Dendritic cell treated with granulocyte-macrophage colony-stimulating factor and Interleukin-4, amounts not matched to agents 40 ng/mL and 50 ng/mL, for 4 days (primary cell): Measurements from ENCODE around the gene SFXN3.
"Not testable (repeated sequence)": the region's sequence is repeated elsewhere in the genome, so short reads cannot be mapped to it uniquely, and the experiment has no call there.

ENCODE experiments used
- H3K27ac Mint-ChIP-seq: one replicate; pipeline ENCODE4 v1.8.0; 2022; ENCODE audit warnings: mild to moderate bottlenecking, mixed read lengths
- H3K27me3 Mint-ChIP-seq: one replicate; pipeline ENCODE4 v1.8.0; 2022; ENCODE audit warnings: mild to moderate bottlenecking, mixed read lengths
- H3K36me3 Mint-ChIP-seq: one replicate; pipeline ENCODE4 v1.8.0; 2022; ENCODE audit warnings: low read depth, mixed read lengths
- H3K4me1 Mint-ChIP-seq: one replicate; pipeline ENCODE4 v1.8.0; 2022; ENCODE audit warnings: low read depth, mixed read lengths
- H3K4me3 Mint-ChIP-seq: one replicate; pipeline ENCODE4 v1.8.0; 2022; ENCODE audit warnings: mild to moderate bottlenecking, moderate library complexity, mixed read lengths
- H3K9me3 Mint-ChIP-seq: one replicate; pipeline ENCODE4 v1.8.0; 2022; ENCODE audit warnings: mixed read lengths
- intact Hi-C: fragments of 100-400 bp; cut with micrococcal nuclease; formaldehyde crosslinking; loops from one replicate; pipeline ENCODE4 v1.15.0; 2022

SFXN3 gene

DNA sequence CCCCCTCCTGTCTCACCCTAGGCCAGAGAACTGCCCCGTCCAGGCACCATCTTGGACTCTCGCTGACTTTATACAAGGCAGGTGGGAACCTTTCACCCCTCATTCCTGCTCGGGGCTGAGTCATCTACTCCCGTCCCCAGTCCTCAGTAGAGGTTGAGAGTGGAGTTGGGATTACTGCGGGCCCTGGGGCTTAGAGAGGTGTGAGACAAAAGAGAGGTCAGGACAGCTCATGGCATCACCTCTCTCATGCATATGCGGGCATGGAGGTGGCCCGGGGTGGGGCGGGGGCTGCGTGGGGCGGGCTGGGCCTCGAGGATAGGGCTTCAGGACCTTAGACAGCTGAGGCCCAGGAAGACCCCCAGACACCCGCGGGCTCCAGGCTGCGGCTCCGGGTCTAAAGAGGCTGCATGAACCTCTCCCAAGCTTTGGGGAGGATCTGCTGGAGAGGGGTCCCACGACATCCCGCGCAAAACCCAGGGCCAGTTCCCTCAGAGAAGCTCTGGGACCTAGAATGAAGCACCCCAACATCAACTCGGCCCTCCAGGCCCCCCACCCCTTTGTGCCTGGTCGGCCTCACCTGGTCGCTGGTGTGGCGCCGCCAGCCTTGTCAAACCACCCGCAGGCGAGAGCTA, 422 bp upstream of the SFXN3 start:
- H3K27ac Mint-ChIP-seq, result peak overlapping the region; percentile 98
- H3K36me3 Mint-ChIP-seq, result peaks cover 42% of the 10 kb centered on the region
- intact Hi-C loops, result loop anchor here (5.0 kb wide), 2 partner anchors 33 to 42 kb away; partner anchors contain the start of gene LZTS2

DNA sequence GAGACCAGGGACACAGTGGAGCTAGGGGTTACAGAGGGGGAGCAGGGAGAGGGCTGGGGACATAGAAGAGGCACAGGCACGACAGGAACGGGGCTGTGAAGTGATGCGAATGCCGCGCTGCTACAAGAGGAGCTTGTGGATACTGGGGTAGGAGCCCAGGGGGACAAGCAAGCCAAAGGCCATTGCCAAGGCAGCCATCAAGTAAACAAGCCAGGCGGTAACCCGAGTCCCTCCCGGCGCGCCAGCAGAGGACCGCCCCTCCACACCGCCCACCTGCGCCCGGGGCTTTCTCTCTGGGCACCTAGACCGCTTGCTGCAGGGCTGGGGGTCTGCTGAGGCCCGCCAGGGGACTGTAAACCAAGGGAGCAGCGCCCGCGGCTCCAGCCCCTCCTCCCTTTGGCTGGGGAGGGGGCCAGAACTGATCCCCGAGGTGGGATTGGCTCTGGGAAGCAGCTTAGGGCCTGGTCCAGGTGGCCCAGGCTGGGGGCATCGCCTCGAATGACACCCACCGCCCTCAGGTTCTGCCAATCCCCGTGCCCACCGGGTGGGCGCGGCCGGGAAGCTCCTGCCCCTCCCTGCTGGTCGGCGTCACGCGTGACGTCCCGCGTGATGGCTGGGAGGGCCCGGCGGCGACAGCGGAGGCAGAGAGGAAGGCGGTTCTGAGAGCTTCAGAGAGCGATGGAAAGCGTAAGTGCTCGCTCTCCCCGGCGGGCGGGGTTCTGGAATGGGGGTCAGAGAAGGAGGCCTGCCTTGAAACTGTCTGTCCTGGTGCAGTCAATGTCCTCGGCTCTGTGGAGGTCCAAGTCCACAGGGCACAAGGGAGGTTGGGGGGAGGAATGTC, 982 bp downstream of the SFXN3 start:
- H3K27me3 Mint-ChIP-seq, result peaks cover 6% of the 10 kb centered on the region
- no peaks in the 10 kb centered on the region for H3K9me3 Mint-ChIP-seq
- peak overlapping the region; percentile 93 for H3K4me3 Mint-ChIP-seq
- H3K36me3 Mint-ChIP-seq, result peaks cover 56% of the 10 kb centered on the region
- peaks cover 61% of the 10 kb centered on the region for H3K4me1 Mint-ChIP-seq
- intact Hi-C loops, result loop anchor here (1.0 to 5.0 kb wide), 3 partner anchors 10 to 40 kb away; partner anchors contain the start of gene LZTS2
- H3K27ac Mint-ChIP-seq, result peak overlapping the region; percentile 98

More for the DNA sequence above, 422 bp upstream of the SFXN3 start:
- H3K27me3 Mint-ChIP-seq, result peaks cover 6% of the 10 kb centered on the region
- H3K4me3 Mint-ChIP-seq, result peak overlapping the region; percentile 93
- H3K9me3 Mint-ChIP-seq, result no peaks in the 10 kb centered on the region
- H3K4me1 Mint-ChIP-seq, result peaks cover 61% of the 10 kb centered on the region

DNA sequence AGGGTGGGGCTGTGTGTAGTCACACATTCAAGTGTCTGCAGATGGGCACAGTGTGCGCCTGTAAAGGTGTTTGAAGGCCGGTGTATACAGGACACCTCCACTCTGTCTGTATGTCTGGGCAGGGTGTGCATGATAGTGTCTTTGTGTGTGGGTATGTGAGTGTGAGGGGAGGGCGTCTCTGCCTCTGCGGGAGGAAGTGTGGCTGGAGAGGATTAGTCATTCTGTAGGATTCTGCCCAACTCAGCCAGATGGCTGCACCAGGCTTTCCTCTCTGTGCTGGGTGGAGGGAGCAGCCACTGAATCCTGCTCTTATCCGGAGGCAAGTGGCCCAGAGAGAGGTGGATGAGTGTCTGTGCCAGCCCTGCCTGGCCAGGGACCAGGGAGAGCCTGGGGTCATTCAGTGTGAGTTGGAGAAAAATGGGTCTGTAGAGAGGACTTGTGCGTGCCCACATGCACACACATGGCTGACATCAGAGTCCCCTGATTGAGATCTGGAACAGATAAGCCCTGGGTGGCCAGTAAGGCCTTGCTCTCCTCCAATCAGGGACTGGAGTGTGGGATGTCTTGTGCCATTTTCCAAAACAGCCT, 1.7 kb downstream of the SFXN3 start:
- peak overlapping the region; percentile 98 for H3K27ac Mint-ChIP-seq
- H3K4me1 Mint-ChIP-seq, result peaks cover 55% of the 10 kb centered on the region
- no peaks in the 10 kb centered on the region for H3K9me3 Mint-ChIP-seq
- intact Hi-C loops, result loop anchor here (1.0 to 5.0 kb wide), 3 partner anchors 10 to 40 kb away; partner anchors contain the start of gene LZTS2
- peaks cover 63% of the 10 kb centered on the region for H3K36me3 Mint-ChIP-seq
- H3K27me3 Mint-ChIP-seq, result peaks cover 6% of the 10 kb centered on the region
- peak overlapping the region; percentile 93 for H3K4me3 Mint-ChIP-seq

DNA sequence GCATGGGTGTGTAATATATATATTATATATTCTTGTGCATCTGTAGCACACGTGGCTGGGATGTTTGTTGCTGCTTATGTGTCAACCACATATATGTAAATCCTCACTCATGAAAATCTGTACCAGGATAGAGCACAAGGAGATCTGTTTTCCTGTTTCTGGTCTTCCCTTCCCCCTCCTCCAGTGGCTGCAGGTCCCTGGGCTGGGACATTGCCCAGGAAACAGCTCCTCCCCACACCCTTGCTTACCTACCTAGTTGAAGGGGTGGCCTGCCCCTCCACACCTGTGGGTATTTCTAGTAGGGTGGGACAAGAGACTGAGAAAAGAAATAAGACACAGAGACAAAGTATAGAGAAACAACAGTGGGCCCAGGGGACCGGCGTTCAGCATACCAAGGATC, 2.2 kb downstream of the SFXN3 start:
- H3K27ac Mint-ChIP-seq, result peak overlapping the region; percentile 98
- intact Hi-C loops, result loop anchor here (5.0 kb wide), 2 partner anchors 36 to 39 kb away; partner anchors contain the start of gene LZTS2
- H3K9me3 Mint-ChIP-seq, result no peaks in the 10 kb centered on the region

DNA sequence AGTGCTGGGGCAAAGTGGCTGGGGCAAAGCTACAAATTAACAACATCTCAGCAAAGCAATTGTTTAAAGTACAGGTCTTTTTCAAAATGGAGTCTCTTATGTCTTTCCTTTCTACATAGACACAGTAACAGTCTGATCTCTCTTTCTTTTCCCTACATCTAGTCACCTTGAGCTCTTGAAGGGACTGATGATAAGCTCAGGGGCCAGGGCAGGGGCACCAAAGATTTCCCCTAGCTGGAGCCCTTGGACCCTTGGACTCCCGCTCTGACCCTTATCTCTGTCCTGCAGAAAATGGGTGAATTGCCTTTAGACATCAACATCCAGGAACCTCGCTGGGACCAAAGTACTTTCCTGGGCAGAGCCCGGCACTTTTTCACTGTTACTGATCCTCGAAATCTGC, 3.4 kb downstream of the SFXN3 start:
- peaks cover 80% of the 10 kb centered on the region for H3K36me3 Mint-ChIP-seq
- peaks cover 46% of the 10 kb centered on the region for H3K4me1 Mint-ChIP-seq
- not testable (repeated sequence) for H3K27me3 Mint-ChIP-seq, H3K27ac Mint-ChIP-seq, H3K9me3 Mint-ChIP-seq, H3K4me3 Mint-ChIP-seq
- intact Hi-C loops, result loop anchor here (5.0 kb wide), 2 partner anchors 37 to 38 kb away; partner anchors contain the start of gene LZTS2

More for the DNA sequence above, 2.2 kb downstream of the SFXN3 start:
- Mint-ChIP-seq H3K27me3 (peaks cover 6% of the 10 kb centered on the region), H3K4me1 (peaks cover 55% of the 10 kb centered on the region), H3K36me3 (peaks cover 69% of the 10 kb centered on the region), H3K4me3 (peak overlapping the region; percentile 93)

DNA sequence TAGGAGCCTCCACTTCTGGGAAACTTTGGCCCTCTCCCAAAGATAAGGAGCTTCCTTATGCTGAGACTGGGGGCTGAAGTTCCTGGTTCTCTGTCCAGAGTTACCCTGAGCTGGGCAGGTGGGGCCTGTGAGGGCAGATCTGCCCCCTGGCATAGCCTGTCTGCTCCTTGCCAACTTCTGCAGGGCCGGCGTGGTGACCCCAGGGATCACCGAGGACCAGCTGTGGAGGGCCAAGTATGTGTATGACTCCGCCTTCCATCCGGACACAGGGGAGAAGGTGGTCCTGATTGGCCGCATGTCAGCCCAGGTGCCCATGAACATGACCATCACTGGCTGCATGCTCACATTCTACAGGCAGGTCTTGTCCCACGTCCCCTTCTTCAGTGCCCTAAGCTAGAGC, 4.3 kb downstream of the SFXN3 start:
- H3K27ac Mint-ChIP-seq, result no peak overlapping the region
- H3K9me3 Mint-ChIP-seq, result no peaks in the 10 kb centered on the region
- H3K4me3 Mint-ChIP-seq, result no peak overlapping the region
- intact Hi-C loops, result no loop called here
- H3K4me1 Mint-ChIP-seq, result peaks cover 39% of the 10 kb centered on the region
- peaks cover 89% of the 10 kb centered on the region for H3K36me3 Mint-ChIP-seq
- H3K27me3 Mint-ChIP-seq, result peaks cover 2% of the 10 kb centered on the region

DNA sequence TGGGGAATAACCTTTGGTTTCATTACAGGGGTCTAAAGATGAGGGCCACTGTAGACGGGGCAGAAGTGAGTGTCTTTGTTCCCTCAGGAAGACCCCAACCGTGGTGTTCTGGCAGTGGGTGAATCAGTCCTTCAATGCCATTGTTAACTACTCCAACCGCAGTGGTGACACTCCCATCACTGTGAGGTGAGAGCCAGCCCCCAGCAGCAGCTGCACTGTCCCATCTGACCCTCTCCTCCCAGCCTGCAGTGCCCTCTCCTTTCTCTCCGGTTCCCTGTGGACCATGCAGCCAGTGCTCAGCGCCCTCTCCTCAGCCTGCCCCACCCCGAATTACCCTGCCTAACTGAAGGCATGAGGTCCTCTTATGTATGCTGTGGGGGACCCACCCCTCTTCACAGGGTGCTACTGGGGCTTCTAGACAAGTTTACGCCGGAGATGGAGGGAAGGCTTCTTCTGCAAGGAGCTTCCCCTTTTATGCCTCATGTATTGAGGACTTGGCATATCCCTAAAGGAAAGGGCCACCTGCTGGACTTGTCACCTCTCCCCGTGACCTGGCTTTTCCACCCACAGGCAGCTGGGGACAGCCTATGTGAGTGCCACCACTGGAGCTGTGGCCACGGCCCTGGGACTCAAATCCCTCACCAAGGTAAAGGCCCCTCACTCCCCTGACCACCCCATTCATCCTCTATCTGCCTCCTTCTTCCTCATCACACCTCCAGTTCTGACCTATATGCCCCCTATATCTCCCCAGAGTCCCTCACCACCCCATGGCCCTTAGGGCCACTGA, 5.1 kb downstream of the SFXN3 start:
- Mint-ChIP-seq H3K4me3 (no peak overlapping the region), H3K27ac (no peak overlapping the region), H3K27me3 (no peaks in the 10 kb centered on the region), H3K9me3 (no peaks in the 10 kb centered on the region), H3K36me3 (peaks cover 96% of the 10 kb centered on the region), H3K4me1 (peaks cover 35% of the 10 kb centered on the region)
- intact Hi-C loops, result no loop called here

DNA sequence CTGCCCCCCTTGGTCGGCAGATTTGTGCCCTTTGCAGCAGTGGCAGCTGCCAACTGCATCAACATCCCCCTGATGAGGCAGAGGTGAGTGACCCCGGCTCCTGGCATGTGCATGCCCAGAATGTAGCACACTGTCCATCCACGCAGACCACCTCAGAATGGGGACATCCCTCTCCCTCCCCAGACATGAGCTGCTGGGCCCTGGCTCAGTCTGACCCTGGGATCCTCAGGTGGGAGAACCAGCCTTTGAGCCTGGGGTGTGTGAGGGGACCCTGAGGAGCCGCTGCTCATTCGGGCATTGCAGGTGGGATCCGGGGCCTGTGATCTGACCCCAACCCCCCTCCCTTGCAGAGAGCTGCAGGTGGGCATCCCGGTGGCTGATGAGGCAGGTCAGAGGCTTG, 5.7 kb downstream of the SFXN3 start:
- Mint-ChIP-seq H3K27ac (no peak overlapping the region), H3K4me3 (no peak overlapping the region), H3K4me1 (peaks cover 40% of the 10 kb centered on the region), H3K9me3 (no peaks in the 10 kb centered on the region), H3K27me3 (no peaks in the 10 kb centered on the region), H3K36me3 (peaks cover 89% of the 10 kb centered on the region)
- intact Hi-C loops, result no loop called here

DNA sequence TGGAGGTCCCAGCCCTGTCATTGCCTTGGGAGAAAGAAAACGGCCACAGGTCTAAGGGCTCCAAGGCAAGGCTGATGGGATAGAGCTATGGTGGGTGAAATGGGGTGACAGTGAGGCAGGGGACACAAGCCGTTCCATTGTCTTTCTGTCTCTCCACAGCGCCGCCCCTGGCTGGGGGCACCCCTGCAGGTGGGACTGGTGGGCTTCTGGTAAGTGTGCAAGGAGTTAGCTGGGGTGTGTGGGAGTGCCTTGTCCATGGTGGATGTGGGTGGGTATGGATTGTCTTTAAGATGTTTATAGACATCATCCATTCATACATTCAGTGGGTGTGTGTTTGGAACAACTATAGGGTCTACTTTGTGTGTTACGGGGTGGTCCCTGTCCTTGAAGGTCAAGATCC, 7.5 kb downstream of the SFXN3 start:
- H3K4me3 Mint-ChIP-seq, result no peak overlapping the region
- no peaks in the 10 kb centered on the region for H3K27me3 Mint-ChIP-seq
- peaks cover 81% of the 10 kb centered on the region for H3K36me3 Mint-ChIP-seq
- H3K9me3 Mint-ChIP-seq, result no peaks in the 10 kb centered on the region
- H3K4me1 Mint-ChIP-seq, result peaks cover 53% of the 10 kb centered on the region
- H3K27ac Mint-ChIP-seq, result no peak overlapping the region
- intact Hi-C loops, result no loop called here

DNA sequence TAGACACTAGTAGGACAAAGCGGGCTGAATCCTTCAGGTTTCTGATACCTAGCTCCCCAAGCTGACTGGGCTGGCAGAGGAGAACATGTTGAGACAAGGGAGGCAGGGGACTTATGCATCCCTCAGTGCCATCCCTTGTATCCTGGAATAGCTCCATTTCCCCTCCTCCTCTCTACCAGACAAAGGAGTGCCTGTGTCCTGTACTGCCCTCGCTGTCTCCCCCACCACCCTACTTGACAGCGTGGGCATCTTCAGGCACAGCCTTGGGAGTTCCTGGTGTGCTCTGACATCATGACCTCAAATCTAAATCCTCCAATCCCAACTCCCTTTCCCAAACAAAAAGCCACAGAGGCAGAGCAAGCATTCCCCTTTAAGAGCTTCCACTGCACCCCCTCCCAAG, 9.0 kb downstream of the SFXN3 start:
- Mint-ChIP-seq H3K27ac (no peak overlapping the region), H3K4me1 (peaks cover 42% of the 10 kb centered on the region), H3K36me3 (peaks cover 69% of the 10 kb centered on the region), H3K4me3 (no peak overlapping the region), H3K9me3 (no peaks in the 10 kb centered on the region), H3K27me3 (peaks cover 2% of the 10 kb centered on the region)
- intact Hi-C loops, result loop anchor here (2.0 kb wide), 1 partner anchor 27 kb away; no protein-coding TSS in a partner anchor

DNA sequence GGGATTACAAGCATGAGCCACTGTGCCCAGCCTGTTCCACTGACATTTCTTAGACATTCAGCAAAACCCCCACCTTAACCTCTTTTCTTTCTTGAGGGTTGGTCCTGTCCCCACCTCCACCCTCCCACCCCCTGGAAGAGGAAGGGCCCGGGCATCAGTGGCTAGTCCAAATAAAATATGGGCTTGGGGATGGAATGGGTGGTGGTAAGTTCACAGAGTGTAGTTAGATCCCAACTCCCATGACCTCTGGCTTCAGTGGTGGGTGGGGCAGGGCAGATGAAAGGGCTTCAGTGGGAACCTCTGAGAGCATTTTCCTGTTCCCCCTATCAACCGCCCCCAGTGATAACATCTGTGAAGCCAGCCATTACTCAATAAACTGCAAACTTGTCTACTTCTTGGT, 9.8 kb downstream of the SFXN3 start:
- no peak overlapping the region for H3K4me3 Mint-ChIP-seq
- peaks cover 42% of the 10 kb centered on the region for H3K4me1 Mint-ChIP-seq
- intact Hi-C loops, result loop anchor here (2.0 kb wide), 1 partner anchor 26 kb away; no protein-coding TSS in a partner anchor
- no peak overlapping the region for H3K27ac Mint-ChIP-seq
- H3K27me3 Mint-ChIP-seq, result peaks cover 10% of the 10 kb centered on the region
- H3K36me3 Mint-ChIP-seq, result peaks cover 61% of the 10 kb centered on the region
- H3K9me3 Mint-ChIP-seq, result no peaks in the 10 kb centered on the region

DNA sequence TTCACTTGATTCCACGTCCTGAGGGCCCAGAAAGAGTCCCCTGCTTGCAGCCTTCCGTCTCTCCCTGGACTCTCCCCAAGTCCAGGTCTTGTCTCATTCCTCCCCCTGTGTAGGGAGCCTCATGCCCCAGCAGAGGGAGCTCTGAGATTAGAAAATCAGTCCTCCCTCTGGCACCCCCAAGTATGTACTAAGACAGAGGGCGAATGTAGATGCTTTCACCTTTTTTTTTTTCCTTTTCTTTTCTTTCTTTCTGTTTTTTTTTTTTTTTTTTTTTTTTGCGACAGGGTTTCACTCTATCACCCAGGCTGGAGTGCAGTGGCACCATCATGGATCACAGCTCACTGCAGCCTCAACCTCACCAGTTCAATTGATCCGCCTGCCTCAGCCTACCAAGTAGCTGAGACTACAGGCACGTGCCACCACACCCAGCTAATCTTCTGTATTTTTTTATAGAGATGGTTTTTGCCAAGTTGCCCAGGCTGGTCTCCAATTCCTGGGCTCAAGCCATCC, 10.3 kb downstream of the SFXN3 start:
- Mint-ChIP-seq H3K27ac (no peak overlapping the region), H3K4me1 (peaks cover 42% of the 10 kb centered on the region), H3K4me3 (no peak overlapping the region), H3K36me3 (peaks cover 57% of the 10 kb centered on the region), H3K9me3 (no peaks in the 10 kb centered on the region), H3K27me3 (peaks cover 15% of the 10 kb centered on the region)
- intact Hi-C loops, result loop anchor here (2.0 kb wide), 1 partner anchor 25 kb away; no protein-coding TSS in a partner anchor

DNA sequence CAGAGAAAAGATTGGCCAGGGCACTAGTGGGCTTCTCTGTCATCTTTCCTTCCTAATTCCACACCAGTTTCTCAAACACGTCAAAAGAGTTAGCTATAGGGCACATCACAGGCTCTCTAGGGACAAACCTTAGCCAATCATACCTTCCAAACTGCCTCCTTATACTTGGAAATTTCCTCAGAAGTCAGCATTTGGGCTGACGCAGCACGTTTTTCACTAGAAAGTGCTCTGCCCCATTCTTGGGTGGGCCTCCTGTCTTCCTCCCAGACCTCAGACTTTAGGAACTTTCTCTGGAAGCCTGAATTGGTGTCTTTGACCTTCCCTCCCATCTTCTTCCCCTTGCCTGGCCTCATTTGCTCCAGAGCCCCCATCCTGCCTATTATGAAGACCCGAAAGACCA, 11.1 kb downstream of the SFXN3 start:
- Mint-ChIP-seq H3K4me1 (peaks cover 37% of the 10 kb centered on the region), H3K27ac (peak overlapping the region; percentile 100), H3K36me3 (peaks cover 48% of the 10 kb centered on the region), H3K9me3 (no peaks in the 10 kb centered on the region), H3K27me3 (peaks cover 23% of the 10 kb centered on the region), H3K4me3 (peak overlapping the region; percentile 90)
- intact Hi-C loops, result loop anchor here (1.0 kb wide), 1 partner anchor 10 kb away; no protein-coding TSS in a partner anchor
